Left ventricle myocardium inferior (tissue), 1 donor: Measurements from ENCODE around the gene SPTBN4. TPM values are rescaled to one million over a fixed set of nuclear protein-coding genes. Genes with fewer than 3 reads are reported as not detected.

Experiments used
- DNase-seq: peaks from one replicate; pipeline ENCODE4 v3.0.0-alpha.2; 2020
- H3K27ac ChIP-seq: fragments of 200-600 bp; replicated peaks from 2 replicates; pipeline ENCODE4 v1.8.0; 2021
- H3K27me3 ChIP-seq: fragments of 200-600 bp; 2 replicates; pipeline ENCODE4 v1.8.0; 2021; ENCODE audit warnings: low read depth
- H3K36me3 ChIP-seq: fragments of 200-600 bp; 2 replicates; pipeline ENCODE4 v1.8.0; 2021
- H3K4me1 ChIP-seq: fragments of 200-600 bp; 2 replicates; pipeline ENCODE4 v1.8.0; 2021
- H3K4me3 ChIP-seq: fragments of 200-600 bp; 2 replicates; pipeline ENCODE4 v1.8.0; 2021; ENCODE audit warnings: mild to moderate bottlenecking, moderate library complexity
- H3K9me3 ChIP-seq: fragments of 200-600 bp; replicated peaks from 2 replicates; pipeline ENCODE4 v1.8.0; 2021
- intact Hi-C: fragments of 100-400 bp; cut with micrococcal nuclease; formaldehyde crosslinking; loops from one replicate; pipeline ENCODE4 v1.11.0; 2022
- total RNA-seq: library from RNA; stranded (reverse); fragmentation: NEBNext Ultra II Directional; extraction: Animal tissue kit (Norgen Biotek cat#: 25700); gene quantifications from one replicate; pipeline ENCODE4 v1.2.1, GENCODE V29; 2021
- TF ChIP-seq, protein P1 (sequence below): fragments of 200-600 bp; IDR thresholded peaks from 2 replicates; pipeline ENCODE4 v1.8.0; 2021; ENCODE audit warnings: antibody characterized with exemption, mild to moderate bottlenecking, borderline replicate concordance
- donor health status: DM: no; HTN: yes; CAD: no; lungs with severe emphysema.

SPTBN4 gene
- total RNA-seq, 1 donor from 2014 or later, result 6.1 TPM

GRCh38 chr19:40528078-40528477, 61.3 kb downstream of the SPTBN4 start:
- TF ChIP-seq, protein P1, sequence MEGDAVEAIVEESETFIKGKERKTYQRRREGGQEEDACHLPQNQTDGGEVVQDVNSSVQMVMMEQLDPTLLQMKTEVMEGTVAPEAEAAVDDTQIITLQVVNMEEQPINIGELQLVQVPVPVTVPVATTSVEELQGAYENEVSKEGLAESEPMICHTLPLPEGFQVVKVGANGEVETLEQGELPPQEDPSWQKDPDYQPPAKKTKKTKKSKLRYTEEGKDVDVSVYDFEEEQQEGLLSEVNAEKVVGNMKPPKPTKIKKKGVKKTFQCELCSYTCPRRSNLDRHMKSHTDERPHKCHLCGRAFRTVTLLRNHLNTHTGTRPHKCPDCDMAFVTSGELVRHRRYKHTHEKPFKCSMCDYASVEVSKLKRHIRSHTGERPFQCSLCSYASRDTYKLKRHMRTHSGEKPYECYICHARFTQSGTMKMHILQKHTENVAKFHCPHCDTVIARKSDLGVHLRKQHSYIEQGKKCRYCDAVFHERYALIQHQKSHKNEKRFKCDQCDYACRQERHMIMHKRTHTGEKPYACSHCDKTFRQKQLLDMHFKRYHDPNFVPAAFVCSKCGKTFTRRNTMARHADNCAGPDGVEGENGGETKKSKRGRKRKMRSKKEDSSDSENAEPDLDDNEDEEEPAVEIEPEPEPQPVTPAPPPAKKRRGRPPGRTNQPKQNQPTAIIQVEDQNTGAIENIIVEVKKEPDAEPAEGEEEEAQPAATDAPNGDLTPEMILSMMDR, result no peak
- H3K27ac ChIP-seq, result no peak overlapping the region
- intact Hi-C loops, result loop anchor here (5.0 kb wide), 1 partner anchor 69 kb away; no protein-coding TSS in a partner anchor
- H3K4me3 ChIP-seq, result no peak overlapping the region
- no peak for DNase-seq
- no peaks in the 10 kb centered on the region for H3K36me3 ChIP-seq
- no peaks in the 10 kb centered on the region for H3K9me3 ChIP-seq
- peaks cover 9% of the 10 kb centered on the region for H3K4me1 ChIP-seq
- H3K27me3 ChIP-seq, result peaks cover 1% of the 10 kb centered on the region

DNA sequence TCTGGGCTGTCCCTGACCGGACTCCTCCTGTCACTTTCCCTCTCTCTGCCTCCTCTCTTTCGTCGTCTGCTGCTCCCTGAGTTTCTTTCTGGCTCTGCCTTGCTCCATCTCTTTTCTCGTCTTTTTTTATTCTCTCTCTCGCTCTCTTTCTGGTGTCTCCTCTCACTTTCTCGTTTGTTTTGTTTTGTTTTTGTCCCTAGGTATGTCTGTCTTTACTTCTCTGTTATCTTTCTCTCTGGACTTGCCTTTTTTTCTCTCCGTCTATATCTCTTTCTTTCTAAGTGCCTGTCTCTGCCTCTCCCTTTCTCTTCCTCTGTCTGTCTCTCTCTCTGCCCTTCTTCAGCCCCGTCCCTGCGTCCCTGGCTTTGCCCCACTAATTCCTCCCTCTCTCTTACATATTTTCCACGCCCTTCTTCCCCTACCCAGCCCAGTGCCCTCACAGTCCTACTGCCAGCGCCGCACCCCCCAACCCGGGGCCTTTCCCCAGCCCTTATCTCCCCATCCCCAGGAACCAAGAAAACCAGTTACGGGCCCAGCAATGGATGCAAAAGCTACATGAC, 61.8 kb downstream of the SPTBN4 start:
- intact Hi-C loops, result loop anchor here (5.0 kb wide), 1 partner anchor 69 kb away; no protein-coding TSS in a partner anchor
- Histone ChIP-seq H3K27me3 (no peaks in the 10 kb centered on the region), H3K27ac (no peak overlapping the region), H3K4me3 (no peak overlapping the region), H3K9me3 (no peaks in the 10 kb centered on the region), H3K36me3 (no peaks in the 10 kb centered on the region), H3K4me1 (peaks cover 9% of the 10 kb centered on the region)
- TF ChIP-seq, protein P1, result no peak
- no peak for DNase-seq

GRCh38 chr19:40529093-40529954, 62.5 kb downstream of the SPTBN4 start:
- TF ChIP-seq, protein P1, result peak; percentile 97
- Histone ChIP-seq H3K36me3 (peaks cover 4% of the 10 kb centered on the region), H3K4me1 (peaks cover 9% of the 10 kb centered on the region), H3K27ac (no peak overlapping the region), H3K9me3 (peaks cover 7% of the 10 kb centered on the region), H3K4me3 (peak overlapping the region; percentile 67), H3K27me3 (no peaks in the 10 kb centered on the region)
- peak; percentile 82 for DNase-seq
- intact Hi-C loops, result loop anchor here (5.0 kb wide), 1 partner anchor 68 kb away; no protein-coding TSS in a partner anchor

DNA sequence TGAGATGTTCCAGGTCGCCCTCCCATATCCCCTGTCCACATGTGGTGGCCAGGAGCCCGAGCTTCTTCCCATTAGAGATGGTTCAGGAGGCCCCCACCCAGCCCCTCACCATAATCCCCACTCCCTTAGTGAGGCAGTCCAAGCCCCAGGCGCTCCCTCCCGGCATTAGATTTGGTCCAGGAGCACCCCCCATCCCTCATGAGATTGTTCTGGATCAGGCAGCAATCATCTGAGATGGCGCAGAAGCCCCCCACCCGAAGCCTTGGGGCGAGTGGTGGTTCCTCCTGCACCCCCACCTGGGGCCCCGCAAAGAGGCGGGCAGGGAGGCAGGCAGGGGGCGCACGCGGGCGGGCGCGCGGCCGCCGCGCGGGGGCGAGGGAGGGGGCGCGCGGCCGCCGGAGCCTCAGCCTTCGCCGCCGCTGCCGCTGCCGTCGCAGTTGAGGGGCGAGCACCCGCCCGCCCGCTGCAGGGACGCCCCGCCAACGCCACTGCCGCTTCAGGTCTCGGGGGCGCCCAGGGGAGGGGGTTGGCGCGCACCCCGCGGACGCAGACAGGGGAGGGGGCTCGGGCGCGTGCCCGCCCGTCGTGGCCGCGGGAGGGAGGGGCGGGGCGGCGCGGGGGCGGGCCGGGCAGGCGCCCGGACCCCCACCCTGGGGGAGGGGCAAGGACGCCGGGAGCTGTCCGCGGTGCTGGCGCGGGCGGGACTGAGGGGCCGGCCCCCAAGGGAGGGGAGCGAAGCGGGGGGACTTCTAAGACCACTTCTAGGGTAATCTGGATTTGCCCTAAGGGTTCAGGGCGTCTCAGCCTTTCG, 63.5 kb downstream of the SPTBN4 start:
- Histone ChIP-seq H3K27me3 (no peaks in the 10 kb centered on the region), H3K27ac (no peak overlapping the region), H3K4me1 (peaks cover 9% of the 10 kb centered on the region), H3K4me3 (peak overlapping the region; percentile 67), H3K9me3 (peaks cover 9% of the 10 kb centered on the region), H3K36me3 (peaks cover 5% of the 10 kb centered on the region)
- TF ChIP-seq, protein P1, result no peak
- intact Hi-C loops, result no loop called here
- DNase-seq, result no peak

DNA sequence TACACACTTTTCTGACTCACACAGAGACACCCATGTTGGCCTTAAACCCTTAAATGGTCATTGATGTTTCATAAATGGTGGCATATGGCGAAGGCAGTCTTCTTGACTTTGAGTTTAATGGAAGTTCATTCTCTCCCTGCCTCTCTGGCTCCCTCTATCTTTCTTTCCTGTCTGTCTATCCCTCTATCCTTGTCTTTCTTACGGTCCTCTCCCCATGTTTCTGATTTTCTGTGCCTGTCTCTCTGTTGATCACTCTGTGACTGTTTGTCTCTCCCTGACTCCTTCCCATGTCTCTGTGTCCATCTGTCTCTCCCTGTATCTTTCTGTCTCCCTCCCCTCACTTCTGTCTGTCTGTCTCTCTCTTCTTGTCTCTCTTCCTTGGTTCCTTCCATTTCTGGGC, 66.7 kb downstream of the SPTBN4 start:
- H3K27ac ChIP-seq, result no peak overlapping the region
- TF ChIP-seq, protein P1, result no peak
- intact Hi-C loops, result no loop called here

More for the DNA sequence above, 66.7 kb downstream of the SPTBN4 start:
- DNase-seq, result no peak
- peaks cover 9% of the 10 kb centered on the region for H3K4me1 ChIP-seq
- no peaks in the 10 kb centered on the region for H3K27me3 ChIP-seq
- H3K36me3 ChIP-seq, result peaks cover 5% of the 10 kb centered on the region
- no peak overlapping the region for H3K4me3 ChIP-seq
- H3K9me3 ChIP-seq, result peaks cover 9% of the 10 kb centered on the region
